GM23338 (cell line): ENCODE measurements around the gene CRYM. TPM values are rescaled to one million over a fixed set of nuclear protein-coding genes. Genes with fewer than 3 reads are reported as not detected.

ENCODE experiments used
- ATAC-seq: fragments of 200-7000 bp; cut with Tn5 transposase; 3 replicates; pipeline ENCODE4 v1.9.1; 2020
- DNase-seq: peaks from one replicate; pipeline ENCODE4 v3.0.0-alpha.2; 2015; ENCODE audit warnings: low spot score
- H2AFZ ChIP-seq: fragments of 200-600 bp; sonication (generic); 2 replicates; pipeline ENCODE4 v1.8.0; 2016; ENCODE audit warnings: antibody characterized with exemption, mild to moderate bottlenecking, moderate library complexity
- H3F3A ChIP-seq: fragments of 200-600 bp; sonication (generic); replicated peaks from 2 replicates; pipeline ENCODE4 v1.8.0; 2017; ENCODE audit warnings: antibody characterized with exemption, mixed run types, low read depth
- H3K27ac ChIP-seq: fragments of 200-600 bp; sonication (generic); 2 replicates; pipeline ENCODE4 v1.6.1; 2016; ENCODE audit warnings: low read depth
- H3K27me3 ChIP-seq: fragments of 200-600 bp; sonication (generic); 2 replicates; pipeline ENCODE4 v1.8.0; 2016; ENCODE audit warnings: mild to moderate bottlenecking, mixed run types, moderate library complexity; ENCODE audit not compliant: insufficient read depth
- H3K36me3 ChIP-seq: fragments of 200-600 bp; sonication (generic); 2 replicates; pipeline ENCODE4 v1.8.0; 2016; ENCODE audit warnings: mild to moderate bottlenecking; ENCODE audit not compliant: insufficient read depth
- H3K4me1 ChIP-seq: fragments of 200-600 bp; sonication (generic); 2 replicates; pipeline ENCODE4 v1.8.0; 2016; ENCODE audit warnings: mild to moderate bottlenecking, moderate library complexity; ENCODE audit not compliant: insufficient read depth
- H3K4me2 ChIP-seq: fragments of 200-600 bp; sonication (generic); 2 replicates; pipeline ENCODE4 v1.7.1; 2017; ENCODE audit warnings: mixed run types
- H3K4me3 ChIP-seq: fragments of 200-600 bp; sonication (generic); 2 replicates; pipeline ENCODE4 v1.6.1; 2016; ENCODE audit warnings: mixed run types
- H3K79me2 ChIP-seq: fragments of 200-600 bp; sonication (generic); replicated peaks from 2 replicates; pipeline ENCODE4 v1.8.0; 2017; ENCODE audit warnings: mild to moderate bottlenecking; ENCODE audit not compliant: insufficient read depth
- H3K9me2 ChIP-seq: fragments of 200-600 bp; sonication (generic); 2 replicates; pipeline ENCODE4 v1.8.0; 2017; ENCODE audit not compliant: insufficient read depth
- H4K20me1 ChIP-seq: fragments of 200-600 bp; sonication (generic); replicated peaks from 2 replicates; pipeline ENCODE4 v1.8.0; 2017; ENCODE audit warnings: mild to moderate bottlenecking; ENCODE audit not compliant: insufficient read depth
- H3K27ac Mint-ChIP-seq: 2 replicates; pipeline ENCODE4 v1.8.0; 2020; ENCODE audit warnings: inconsistent platforms, mild to moderate bottlenecking, moderate library complexity, mixed read lengths
- H3K27me3 Mint-ChIP-seq: 3 replicates; pipeline ENCODE4 v1.8.0; 2022; ENCODE audit warnings: low read depth, mild to moderate bottlenecking, moderate library complexity, mixed read lengths, inconsistent platforms; ENCODE audit not compliant: insufficient read depth, poor library complexity
- H3K36me3 Mint-ChIP-seq: 3 replicates; pipeline ENCODE4 v1.8.0; 2021; ENCODE audit warnings: low read depth, mild to moderate bottlenecking, inconsistent platforms, moderate library complexity, mixed read lengths
- H3K4me1 Mint-ChIP-seq: 3 replicates; pipeline ENCODE4 v1.8.0; 2020; ENCODE audit warnings: mild to moderate bottlenecking, inconsistent platforms, mixed read lengths
- H3K4me3 Mint-ChIP-seq: 3 replicates; pipeline ENCODE4 v1.8.0; 2021; ENCODE audit warnings: moderate library complexity, mild to moderate bottlenecking, inconsistent platforms, mixed read lengths
- H3K9me3 Mint-ChIP-seq: 3 replicates; pipeline ENCODE4 v1.8.0; 2020; ENCODE audit warnings: moderate library complexity, mild to moderate bottlenecking, inconsistent platforms, mixed read lengths
- CREB1 ChIP-seq: fragments of 250-450 bp; sonication (Bioruptor Pico); IDR thresholded peaks from 2 replicates; pipeline ENCODE4 v1.5.0; 2020; ENCODE audit warnings: low read depth, mild to moderate bottlenecking, moderate library complexity
- EZH2 ChIP-seq: fragments of 200-600 bp; sonication (generic); IDR thresholded peaks from one replicate; pipeline ENCODE4 v1.8.0; 2017; ENCODE audit warnings: antibody characterized with exemption, mild to moderate bottlenecking, low read depth; ENCODE audit not compliant: unreplicated experiment
- EZH2phosphoT487 ChIP-seq: fragments of 200-600 bp; sonication (generic); IDR thresholded peaks from one replicate; pipeline ENCODE4 v1.8.1; 2018; ENCODE audit warnings: antibody characterized with exemption; ENCODE audit not compliant: unreplicated experiment
- JUNB ChIP-seq: IDR thresholded peaks from one replicate; pipeline ENCODE4 v1.6.1; 2016; ENCODE audit warnings: antibody characterized with exemption; ENCODE audit not compliant: unreplicated experiment
- NANOG ChIP-seq: IDR thresholded peaks from 2 replicates; pipeline ENCODE4 v1.6.1; 2016; ENCODE audit warnings: antibody characterized with exemption, borderline replicate concordance
- POLR2AphosphoS5 ChIP-seq: IDR thresholded peaks from 2 replicates; pipeline ENCODE4 v1.6.1; 2016; ENCODE audit warnings: antibody characterized with exemption, low read depth
- STAT1 ChIP-seq: IDR thresholded peaks from one replicate; pipeline ENCODE4 v1.6.1; 2016; ENCODE audit warnings: antibody characterized with exemption; ENCODE audit not compliant: unreplicated experiment
- ZNF114 ChIP-seq: fragments of 250-450 bp; sonication (Bioruptor Pico); IDR thresholded peaks from 2 replicates; pipeline ENCODE4 v1.5.0; 2020; ENCODE audit warnings: mild to moderate bottlenecking, moderate library complexity
- ZNF331 ChIP-seq: fragments of 250-450 bp; sonication (Bioruptor Pico); IDR thresholded peaks from 2 replicates; pipeline ENCODE4 v1.5.0; 2020; ENCODE audit warnings: low read depth, mild to moderate bottlenecking, moderate library complexity
- polyA plus RNA-seq: library from polyadenylated mRNA; unstranded; fragments of >200 nt; fragmentation: Nextera tagmentation; extraction: Ambion mirVana; gene quantifications from 2 replicates; pipeline ENCODE4 v1.2.1, GENCODE V29; 2016
- total RNA-seq: library from RNA; depleted of rRNA; stranded (reverse); fragments of >200 nt; shearing (Covaris generic); gene quantifications from 2 replicates; pipeline ENCODE4 v1.2.3, GENCODE V29; 2014
- TF ChIP-seq, protein P1 (sequence below), 2 experiments: fragments of 200-600 bp in 1 of 2; sonication (generic) in 1 of 2; conservative IDR thresholded peaks; 2 replicates each; pipeline versions ENCODE4 v1.5.1 to v1.6.1; 2016 to 2017; ENCODE audit warnings: antibody characterized with exemption in 2 of 2, low read depth in 2 of 2, mild to moderate bottlenecking in 2 of 2, moderate library complexity in 1 of 2
- TF ChIP-seq, protein P2 (sequence below): IDR thresholded peaks from one replicate; pipeline ENCODE4 v1.6.1; 2018; ENCODE audit warnings: antibody characterized with exemption; ENCODE audit not compliant: unreplicated experiment
- TF ChIP-seq, protein P3 (sequence below): fragments of 250-450 bp; sonication (Bioruptor Pico); IDR thresholded peaks from 2 replicates; pipeline ENCODE4 v1.5.0; 2020; ENCODE audit warnings: mild to moderate bottlenecking, moderate library complexity
- TF ChIP-seq, protein P4 (sequence below): IDR thresholded peaks from 2 replicates; pipeline ENCODE4 v1.6.1; 2016; ENCODE audit warnings: antibody characterized with exemption

CRYM gene
- total and polyA plus RNA-seq, 2 experiments from 2014 or later, result 15.2 to 18.0 TPM

DNA sequence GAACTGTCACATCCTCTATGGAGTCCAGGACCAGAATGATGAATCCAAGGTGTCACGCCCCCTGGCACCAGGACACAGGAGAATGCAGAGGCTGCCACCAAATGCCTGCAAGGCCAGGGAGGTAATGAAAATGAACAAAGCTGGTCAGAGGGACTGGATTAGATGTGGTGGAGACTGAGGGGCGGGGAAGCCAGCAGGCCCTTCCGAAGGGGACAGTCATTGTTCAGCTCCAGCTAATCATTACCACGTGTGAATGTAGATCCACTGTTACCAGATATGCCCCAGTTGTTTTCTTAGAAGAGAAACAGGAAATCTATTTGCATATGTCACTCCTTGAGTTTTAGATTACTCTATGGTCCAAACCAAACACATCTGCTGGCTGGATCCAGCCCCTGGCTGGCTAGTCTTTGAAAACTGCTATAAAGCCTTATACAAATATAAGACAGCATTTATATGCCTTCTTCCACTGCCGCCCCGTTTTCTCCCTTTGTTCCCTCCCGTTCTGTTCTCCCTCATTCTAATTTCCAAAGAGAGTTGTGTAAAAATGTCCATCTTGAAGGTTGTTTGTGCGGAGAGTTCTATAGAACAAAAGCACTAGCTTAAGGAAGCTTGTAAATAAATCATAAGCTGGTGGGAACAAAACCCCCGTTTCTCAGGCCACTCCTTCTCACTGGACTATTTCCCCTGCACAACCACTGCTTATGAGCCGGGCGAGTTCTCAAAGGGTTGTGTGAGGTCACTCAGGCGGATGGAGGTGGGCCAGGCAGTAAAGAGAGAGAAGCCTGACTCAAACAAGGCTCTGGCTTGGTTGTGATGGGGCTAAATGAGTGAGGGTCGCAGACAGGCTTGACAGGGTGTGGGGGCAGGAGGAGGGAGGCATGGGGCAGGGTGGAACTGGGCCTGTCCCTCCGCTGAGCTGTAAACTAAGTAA, 14.2 kb downstream of the CRYM start:
- Histone ChIP-seq H3K4me2 (no peak overlapping the region), H3K79me2 (no peaks in the 10 kb centered on the region), H3K4me3 (no peak overlapping the region), H2AFZ (no peak overlapping the region), H3K9me2 (no peaks in the 10 kb centered on the region), H3K27ac (no peak overlapping the region), H4K20me1 (no peaks in the 10 kb centered on the region), H3F3A (no peaks in the 10 kb centered on the region), H3K4me1 (no peaks in the 10 kb centered on the region), H3K36me3 (no peaks in the 10 kb centered on the region), H3K27me3 (no peaks in the 10 kb centered on the region)
- Mint-ChIP-seq H3K9me3 (no peaks in the 10 kb centered on the region), H3K4me1 (peaks cover 2% of the 10 kb centered on the region; the same call in 1 of the 3 replicates), H3K27me3 (peaks cover 4% of the 10 kb centered on the region), H3K27ac (no peak overlapping the region), H3K36me3 (0 out of 3 replicates have a peak, but pooled peaks cover 2% of the 10 kb centered on the region), H3K4me3 (no peak overlapping the region)
- DNase-seq (no peak), ATAC-seq (no peak)
- TF ChIP-seq, protein P1, sequence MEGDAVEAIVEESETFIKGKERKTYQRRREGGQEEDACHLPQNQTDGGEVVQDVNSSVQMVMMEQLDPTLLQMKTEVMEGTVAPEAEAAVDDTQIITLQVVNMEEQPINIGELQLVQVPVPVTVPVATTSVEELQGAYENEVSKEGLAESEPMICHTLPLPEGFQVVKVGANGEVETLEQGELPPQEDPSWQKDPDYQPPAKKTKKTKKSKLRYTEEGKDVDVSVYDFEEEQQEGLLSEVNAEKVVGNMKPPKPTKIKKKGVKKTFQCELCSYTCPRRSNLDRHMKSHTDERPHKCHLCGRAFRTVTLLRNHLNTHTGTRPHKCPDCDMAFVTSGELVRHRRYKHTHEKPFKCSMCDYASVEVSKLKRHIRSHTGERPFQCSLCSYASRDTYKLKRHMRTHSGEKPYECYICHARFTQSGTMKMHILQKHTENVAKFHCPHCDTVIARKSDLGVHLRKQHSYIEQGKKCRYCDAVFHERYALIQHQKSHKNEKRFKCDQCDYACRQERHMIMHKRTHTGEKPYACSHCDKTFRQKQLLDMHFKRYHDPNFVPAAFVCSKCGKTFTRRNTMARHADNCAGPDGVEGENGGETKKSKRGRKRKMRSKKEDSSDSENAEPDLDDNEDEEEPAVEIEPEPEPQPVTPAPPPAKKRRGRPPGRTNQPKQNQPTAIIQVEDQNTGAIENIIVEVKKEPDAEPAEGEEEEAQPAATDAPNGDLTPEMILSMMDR (conservative IDR thresholded peaks at IDR 0.05; ENCODE audit: low read depth in 2 of 2), result no peak
- TF ChIP-seq ZNF114 (CRISPR knock-in tag) (no peak), POLR2AphosphoS5 (no peak), STAT1 (no peak), EZH2phosphoT487 (no peak), EZH2 (no peak), NANOG (no peak), CREB1 (no peak), ZNF331 (no peak), JUNB (no peak)
- TF ChIP-seq, protein P2, sequence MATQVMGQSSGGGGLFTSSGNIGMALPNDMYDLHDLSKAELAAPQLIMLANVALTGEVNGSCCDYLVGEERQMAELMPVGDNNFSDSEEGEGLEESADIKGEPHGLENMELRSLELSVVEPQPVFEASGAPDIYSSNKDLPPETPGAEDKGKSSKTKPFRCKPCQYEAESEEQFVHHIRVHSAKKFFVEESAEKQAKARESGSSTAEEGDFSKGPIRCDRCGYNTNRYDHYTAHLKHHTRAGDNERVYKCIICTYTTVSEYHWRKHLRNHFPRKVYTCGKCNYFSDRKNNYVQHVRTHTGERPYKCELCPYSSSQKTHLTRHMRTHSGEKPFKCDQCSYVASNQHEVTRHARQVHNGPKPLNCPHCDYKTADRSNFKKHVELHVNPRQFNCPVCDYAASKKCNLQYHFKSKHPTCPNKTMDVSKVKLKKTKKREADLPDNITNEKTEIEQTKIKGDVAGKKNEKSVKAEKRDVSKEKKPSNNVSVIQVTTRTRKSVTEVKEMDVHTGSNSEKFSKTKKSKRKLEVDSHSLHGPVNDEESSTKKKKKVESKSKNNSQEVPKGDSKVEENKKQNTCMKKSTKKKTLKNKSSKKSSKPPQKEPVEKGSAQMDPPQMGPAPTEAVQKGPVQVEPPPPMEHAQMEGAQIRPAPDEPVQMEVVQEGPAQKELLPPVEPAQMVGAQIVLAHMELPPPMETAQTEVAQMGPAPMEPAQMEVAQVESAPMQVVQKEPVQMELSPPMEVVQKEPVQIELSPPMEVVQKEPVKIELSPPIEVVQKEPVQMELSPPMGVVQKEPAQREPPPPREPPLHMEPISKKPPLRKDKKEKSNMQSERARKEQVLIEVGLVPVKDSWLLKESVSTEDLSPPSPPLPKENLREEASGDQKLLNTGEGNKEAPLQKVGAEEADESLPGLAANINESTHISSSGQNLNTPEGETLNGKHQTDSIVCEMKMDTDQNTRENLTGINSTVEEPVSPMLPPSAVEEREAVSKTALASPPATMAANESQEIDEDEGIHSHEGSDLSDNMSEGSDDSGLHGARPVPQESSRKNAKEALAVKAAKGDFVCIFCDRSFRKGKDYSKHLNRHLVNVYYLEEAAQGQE, result no peak
- TF ChIP-seq, protein P3, sequence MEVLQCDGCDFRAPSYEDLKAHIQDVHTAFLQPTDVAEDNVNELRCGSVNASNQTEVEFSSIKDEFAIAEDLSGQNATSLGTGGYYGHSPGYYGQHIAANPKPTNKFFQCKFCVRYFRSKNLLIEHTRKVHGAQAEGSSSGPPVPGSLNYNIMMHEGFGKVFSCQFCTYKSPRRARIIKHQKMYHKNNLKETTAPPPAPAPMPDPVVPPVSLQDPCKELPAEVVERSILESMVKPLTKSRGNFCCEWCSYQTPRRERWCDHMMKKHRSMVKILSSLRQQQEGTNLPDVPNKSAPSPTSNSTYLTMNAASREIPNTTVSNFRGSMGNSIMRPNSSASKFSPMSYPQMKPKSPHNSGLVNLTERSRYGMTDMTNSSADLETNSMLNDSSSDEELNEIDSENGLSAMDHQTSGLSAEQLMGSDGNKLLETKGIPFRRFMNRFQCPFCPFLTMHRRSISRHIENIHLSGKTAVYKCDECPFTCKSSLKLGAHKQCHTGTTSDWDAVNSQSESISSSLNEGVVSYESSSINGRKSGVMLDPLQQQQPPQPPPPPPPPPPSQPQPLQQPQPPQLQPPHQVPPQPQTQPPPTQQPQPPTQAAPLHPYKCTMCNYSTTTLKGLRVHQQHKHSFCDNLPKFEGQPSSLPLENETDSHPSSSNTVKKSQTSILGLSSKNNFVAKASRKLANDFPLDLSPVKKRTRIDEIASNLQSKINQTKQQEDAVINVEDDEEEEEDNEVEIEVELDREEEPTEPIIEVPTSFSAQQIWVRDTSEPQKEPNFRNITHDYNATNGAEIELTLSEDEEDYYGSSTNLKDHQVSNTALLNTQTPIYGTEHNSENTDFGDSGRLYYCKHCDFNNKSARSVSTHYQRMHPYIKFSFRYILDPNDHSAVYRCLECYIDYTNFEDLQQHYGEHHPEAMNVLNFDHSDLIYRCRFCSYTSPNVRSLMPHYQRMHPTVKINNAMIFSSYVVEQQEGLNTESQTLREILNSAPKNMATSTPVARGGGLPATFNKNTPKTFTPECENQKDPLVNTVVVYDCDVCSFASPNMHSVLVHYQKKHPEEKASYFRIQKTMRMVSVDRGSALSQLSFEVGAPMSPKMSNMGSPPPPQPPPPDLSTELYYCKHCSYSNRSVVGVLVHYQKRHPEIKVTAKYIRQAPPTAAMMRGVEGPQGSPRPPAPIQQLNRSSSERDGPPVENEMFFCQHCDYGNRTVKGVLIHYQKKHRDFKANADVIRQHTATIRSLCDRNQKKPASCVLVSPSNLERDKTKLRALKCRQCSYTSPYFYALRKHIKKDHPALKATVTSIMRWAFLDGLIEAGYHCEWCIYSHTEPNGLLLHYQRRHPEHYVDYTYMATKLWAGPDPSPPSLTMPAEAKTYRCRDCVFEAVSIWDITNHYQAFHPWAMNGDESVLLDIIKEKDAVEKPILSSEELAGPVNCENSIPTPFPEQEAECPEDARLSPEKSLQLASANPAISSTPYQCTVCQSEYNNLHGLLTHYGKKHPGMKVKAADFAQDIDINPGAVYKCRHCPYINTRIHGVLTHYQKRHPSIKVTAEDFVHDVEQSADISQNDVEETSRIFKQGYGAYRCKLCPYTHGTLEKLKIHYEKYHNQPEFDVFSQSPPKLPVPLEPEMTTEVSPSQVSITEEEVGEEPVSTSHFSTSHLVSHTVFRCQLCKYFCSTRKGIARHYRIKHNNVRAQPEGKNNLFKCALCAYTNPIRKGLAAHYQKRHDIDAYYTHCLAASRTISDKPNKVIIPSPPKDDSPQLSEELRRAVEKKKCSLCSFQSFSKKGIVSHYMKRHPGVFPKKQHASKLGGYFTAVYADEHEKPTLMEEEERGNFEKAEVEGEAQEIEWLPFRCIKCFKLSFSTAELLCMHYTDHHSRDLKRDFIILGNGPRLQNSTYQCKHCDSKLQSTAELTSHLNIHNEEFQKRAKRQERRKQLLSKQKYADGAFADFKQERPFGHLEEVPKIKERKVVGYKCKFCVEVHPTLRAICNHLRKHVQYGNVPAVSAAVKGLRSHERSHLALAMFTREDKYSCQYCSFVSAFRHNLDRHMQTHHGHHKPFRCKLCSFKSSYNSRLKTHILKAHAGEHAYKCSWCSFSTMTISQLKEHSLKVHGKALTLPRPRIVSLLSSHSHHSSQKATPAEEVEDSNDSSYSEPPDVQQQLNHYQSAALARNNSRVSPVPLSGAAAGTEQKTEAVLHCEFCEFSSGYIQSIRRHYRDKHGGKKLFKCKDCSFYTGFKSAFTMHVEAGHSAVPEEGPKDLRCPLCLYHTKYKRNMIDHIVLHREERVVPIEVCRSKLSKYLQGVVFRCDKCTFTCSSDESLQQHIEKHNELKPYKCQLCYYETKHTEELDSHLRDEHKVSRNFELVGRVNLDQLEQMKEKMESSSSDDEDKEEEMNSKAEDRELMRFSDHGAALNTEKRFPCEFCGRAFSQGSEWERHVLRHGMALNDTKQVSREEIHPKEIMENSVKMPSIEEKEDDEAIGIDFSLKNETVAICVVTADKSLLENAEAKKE (CRISPR knock-in tag), result no peak
- TF ChIP-seq, protein P4, sequence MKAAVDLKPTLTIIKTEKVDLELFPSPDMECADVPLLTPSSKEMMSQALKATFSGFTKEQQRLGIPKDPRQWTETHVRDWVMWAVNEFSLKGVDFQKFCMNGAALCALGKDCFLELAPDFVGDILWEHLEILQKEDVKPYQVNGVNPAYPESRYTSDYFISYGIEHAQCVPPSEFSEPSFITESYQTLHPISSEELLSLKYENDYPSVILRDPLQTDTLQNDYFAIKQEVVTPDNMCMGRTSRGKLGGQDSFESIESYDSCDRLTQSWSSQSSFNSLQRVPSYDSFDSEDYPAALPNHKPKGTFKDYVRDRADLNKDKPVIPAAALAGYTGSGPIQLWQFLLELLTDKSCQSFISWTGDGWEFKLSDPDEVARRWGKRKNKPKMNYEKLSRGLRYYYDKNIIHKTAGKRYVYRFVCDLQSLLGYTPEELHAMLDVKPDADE, result no peak
